Measurements from ENCODE around the gene GPS1.

DNA sequence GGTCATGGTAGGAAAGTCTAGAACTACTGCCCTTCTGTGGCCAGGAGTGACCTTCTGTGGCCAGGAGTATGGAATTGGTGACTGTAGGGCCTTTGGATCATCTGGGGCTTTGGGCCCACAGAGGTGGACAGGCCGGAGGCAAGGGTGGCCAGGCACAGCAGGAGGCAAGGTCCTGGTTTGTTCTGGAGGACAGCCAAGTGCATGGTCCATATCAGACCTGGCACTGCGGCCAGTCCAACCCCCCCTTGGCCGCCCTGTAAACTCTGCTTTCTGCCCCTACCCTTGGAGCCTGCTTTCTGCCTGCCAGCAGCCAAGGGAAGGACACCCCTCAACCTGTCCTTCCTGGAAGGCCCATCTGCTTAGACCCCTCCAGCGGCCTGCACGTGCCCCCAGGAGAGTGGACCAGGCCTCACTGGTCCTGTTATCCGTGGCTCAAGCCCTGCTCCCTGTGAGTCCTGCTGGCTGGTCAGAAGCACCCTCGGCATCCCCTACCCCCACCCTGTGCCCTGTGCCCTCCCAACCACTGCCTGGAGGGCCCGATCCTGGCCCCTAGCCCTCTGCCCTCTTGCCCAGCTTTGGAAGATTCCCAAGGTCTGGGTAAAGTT, 11.9 kb upstream of the GPS1 start:
- TF ChIP-seq, protein P1, sequence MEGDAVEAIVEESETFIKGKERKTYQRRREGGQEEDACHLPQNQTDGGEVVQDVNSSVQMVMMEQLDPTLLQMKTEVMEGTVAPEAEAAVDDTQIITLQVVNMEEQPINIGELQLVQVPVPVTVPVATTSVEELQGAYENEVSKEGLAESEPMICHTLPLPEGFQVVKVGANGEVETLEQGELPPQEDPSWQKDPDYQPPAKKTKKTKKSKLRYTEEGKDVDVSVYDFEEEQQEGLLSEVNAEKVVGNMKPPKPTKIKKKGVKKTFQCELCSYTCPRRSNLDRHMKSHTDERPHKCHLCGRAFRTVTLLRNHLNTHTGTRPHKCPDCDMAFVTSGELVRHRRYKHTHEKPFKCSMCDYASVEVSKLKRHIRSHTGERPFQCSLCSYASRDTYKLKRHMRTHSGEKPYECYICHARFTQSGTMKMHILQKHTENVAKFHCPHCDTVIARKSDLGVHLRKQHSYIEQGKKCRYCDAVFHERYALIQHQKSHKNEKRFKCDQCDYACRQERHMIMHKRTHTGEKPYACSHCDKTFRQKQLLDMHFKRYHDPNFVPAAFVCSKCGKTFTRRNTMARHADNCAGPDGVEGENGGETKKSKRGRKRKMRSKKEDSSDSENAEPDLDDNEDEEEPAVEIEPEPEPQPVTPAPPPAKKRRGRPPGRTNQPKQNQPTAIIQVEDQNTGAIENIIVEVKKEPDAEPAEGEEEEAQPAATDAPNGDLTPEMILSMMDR (IDR thresholded peaks at IDR 0.05) = no peak
- TF ChIP-seq EZH2 (IDR thresholded peaks at IDR 0.05; ENCODE audit: borderline replicate concordance, insufficient read depth, low read depth, low read length, poor library complexity, severe bottlenecking) = no peak
